ENCODE measurements around the gene CD248.
A peak's percentile ranks its signal among the peaks of the same experiment; 100 is the strongest.

Gene CD248

DNA sequence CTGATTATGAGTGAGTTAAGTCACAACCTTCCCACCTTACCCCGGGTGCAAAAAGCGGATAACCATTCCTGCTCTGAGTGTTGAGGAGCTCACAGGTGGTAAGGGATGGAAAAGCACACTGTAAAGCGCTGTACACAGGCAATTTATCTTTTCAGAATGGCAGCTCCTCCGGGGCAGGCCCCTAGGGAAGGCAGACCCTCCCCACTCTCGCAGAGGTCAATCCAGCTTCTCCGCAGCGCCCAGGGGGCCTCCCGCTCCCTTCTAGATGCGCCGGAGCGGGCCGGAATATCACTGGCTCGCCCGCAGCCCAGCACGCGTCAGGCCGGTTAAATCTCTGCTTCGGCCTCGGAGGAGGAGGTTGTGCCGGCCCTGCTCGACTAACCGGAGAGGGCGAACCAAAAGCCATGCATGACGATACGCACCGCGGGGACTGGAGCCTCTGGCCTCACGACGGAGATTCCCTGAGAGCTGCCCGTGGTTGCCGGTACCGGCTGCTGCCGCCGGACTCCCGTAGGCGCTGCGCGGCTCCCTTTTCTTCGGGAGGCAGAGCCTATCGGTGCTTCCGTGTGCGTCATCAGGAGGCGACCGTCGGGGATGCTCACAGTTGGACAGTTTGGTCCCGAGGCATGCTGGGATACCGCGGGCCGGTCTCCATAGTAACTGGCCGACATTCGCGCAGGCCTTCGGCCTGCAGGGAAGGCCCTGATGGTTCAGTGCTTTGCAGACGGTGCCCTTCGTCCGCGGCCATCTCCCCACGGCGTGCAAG lies 27.9 kb upstream of the CD248 start, which contains the start of gene BRMS1:
Gene BRMS1 (minus strand): TSS at position 555 of the 766 bp plus-strand sequence. CDS start 2,870 bp downstream, outside the sequence.
- POLR2A ChIA-PET = interaction anchor here (0.5 to 4.3 kb wide), 9 partner anchors 9 to 174 kb away, joined by 3 to 18 read pairs (median 5); partner anchors contain the start of genes RIN1, SLC29A2 and YIF1A
- CTCF ChIA-PET = interaction anchor here (0.5 to 3.8 kb wide), 11 partner anchors 10 to 232 kb away, joined by 3 to 28 read pairs (median 4); no protein-coding TSS in a partner anchor
- Histone ChIP-seq H3K4me1 (ENCODE audit: control insufficient read depth, insufficient read depth, low read length) (no peaks in the 10 kb centered on the region), H3K27ac (ENCODE audit: extremely low read depth, low read depth, low read length) (peak within 1 kb of the TSS; percentile 26; the same call in 1 of the 2 replicates), H3K9me3 (ENCODE audit: control insufficient read depth, insufficient read depth, low read depth, low read length) (no peaks in the 10 kb centered on the region), H3K4me3 (ENCODE audit: low read depth, low read length) (peak within 1 kb of the TSS; percentile 52), H3K36me3 (ENCODE audit: control insufficient read depth in 2 of 2, insufficient read depth in 1 of 2, low read length in 2 of 2) (peaks cover 0 to 41% of the 10 kb centered on the region in 2 experiments; a peak in 2 of 3 replicates)
- TF ChIP-seq ZNF391 (tag by site-specific recombination; IDR thresholded peaks at IDR 0.05; ENCODE audit: borderline replicate concordance, low read depth) (0 out of 2 replicates have a peak, but pooled peaks have one; percentile 11), ZNF785 (tag by site-specific recombination; IDR thresholded peaks at IDR 0.05) (no peak), ZBTB8A (tag by site-specific recombination; IDR thresholded peaks at IDR 0.05) (0 out of 2 replicates have a peak, but pooled peaks have one; percentile 41), ZNF155 (tag by site-specific recombination; IDR thresholded peaks at IDR 0.05) (no peak), ZNF146 (tag by site-specific recombination; IDR thresholded peaks at IDR 0.05) (no peak), ZNF114 (tag by site-specific recombination; IDR thresholded peaks at IDR 0.05) (no peak), ZNF621 (tag by site-specific recombination; IDR thresholded peaks at IDR 0.05) (no peak), ZXDB (tag by site-specific recombination; IDR thresholded peaks at IDR 0.05) (peak; percentile 66), ZNF510 (tag by site-specific recombination; IDR thresholded peaks at IDR 0.05; ENCODE audit: insufficient replicate concordance) (no peak), ZBTB1 (tag by site-specific recombination; IDR thresholded peaks at IDR 0.05) (no peak), ZBTB17 (tag by site-specific recombination; IDR thresholded peaks at IDR 0.05) (peak; percentile 96), ZSCAN16 (tag by site-specific recombination; IDR thresholded peaks at IDR 0.05) (no peak), ZNF174 (tag by site-specific recombination; IDR thresholded peaks at IDR 0.05) (no peak), ZNF529 (tag by site-specific recombination; IDR thresholded peaks at IDR 0.05; ENCODE audit: insufficient replicate concordance) (no peak), ZNF138 (tag by site-specific recombination; IDR thresholded peaks at IDR 0.05; ENCODE audit: borderline replicate concordance) (no peak), GLIS1 (tag by site-specific recombination; IDR thresholded peaks at IDR 0.05) (0 out of 2 replicates have a peak, but pooled peaks have one; percentile 29), ZIC2 (tag by site-specific recombination; IDR thresholded peaks at IDR 0.05) (peak; percentile 40; the same call in 1 of the 2 replicates), HOXA7 (CRISPR knock-in tag; IDR thresholded peaks at IDR 0.05; ENCODE audit: borderline replicate concordance) (no peak), KLF9 (tag by site-specific recombination; IDR thresholded peaks at IDR 0.05; ENCODE audit: low read depth) (no peak), ZNF394 (tag by site-specific recombination; IDR thresholded peaks at IDR 0.05; ENCODE audit: borderline replicate concordance) (no peak; the same call in none of the 2 replicates), ZNF610 (tag by site-specific recombination; IDR thresholded peaks at IDR 0.05; ENCODE audit: borderline replicate concordance) (no peak), ZNF670 (tag by site-specific recombination; IDR thresholded peaks at IDR 0.05; ENCODE audit: low read depth) (no peak), HOXD13 (CRISPR knock-in tag; IDR thresholded peaks at IDR 0.05; ENCODE audit: borderline replicate concordance) (no peak)
- TF ChIP-seq, protein P1, sequence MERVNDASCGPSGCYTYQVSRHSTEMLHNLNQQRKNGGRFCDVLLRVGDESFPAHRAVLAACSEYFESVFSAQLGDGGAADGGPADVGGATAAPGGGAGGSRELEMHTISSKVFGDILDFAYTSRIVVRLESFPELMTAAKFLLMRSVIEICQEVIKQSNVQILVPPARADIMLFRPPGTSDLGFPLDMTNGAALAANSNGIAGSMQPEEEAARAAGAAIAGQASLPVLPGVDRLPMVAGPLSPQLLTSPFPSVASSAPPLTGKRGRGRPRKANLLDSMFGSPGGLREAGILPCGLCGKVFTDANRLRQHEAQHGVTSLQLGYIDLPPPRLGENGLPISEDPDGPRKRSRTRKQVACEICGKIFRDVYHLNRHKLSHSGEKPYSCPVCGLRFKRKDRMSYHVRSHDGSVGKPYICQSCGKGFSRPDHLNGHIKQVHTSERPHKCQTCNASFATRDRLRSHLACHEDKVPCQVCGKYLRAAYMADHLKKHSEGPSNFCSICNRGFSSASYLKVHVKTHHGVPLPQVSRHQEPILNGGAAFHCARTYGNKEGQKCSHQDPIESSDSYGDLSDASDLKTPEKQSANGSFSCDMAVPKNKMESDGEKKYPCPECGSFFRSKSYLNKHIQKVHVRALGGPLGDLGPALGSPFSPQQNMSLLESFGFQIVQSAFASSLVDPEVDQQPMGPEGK (tag by site-specific recombination; IDR thresholded peaks at IDR 0.05) = no peak
- TF ChIP-seq, protein P2, sequence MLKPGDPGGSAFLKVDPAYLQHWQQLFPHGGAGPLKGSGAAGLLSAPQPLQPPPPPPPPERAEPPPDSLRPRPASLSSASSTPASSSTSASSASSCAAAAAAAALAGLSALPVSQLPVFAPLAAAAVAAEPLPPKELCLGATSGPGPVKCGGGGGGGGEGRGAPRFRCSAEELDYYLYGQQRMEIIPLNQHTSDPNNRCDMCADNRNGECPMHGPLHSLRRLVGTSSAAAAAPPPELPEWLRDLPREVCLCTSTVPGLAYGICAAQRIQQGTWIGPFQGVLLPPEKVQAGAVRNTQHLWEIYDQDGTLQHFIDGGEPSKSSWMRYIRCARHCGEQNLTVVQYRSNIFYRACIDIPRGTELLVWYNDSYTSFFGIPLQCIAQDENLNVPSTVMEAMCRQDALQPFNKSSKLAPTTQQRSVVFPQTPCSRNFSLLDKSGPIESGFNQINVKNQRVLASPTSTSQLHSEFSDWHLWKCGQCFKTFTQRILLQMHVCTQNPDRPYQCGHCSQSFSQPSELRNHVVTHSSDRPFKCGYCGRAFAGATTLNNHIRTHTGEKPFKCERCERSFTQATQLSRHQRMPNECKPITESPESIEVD (tag by site-specific recombination; IDR thresholded peaks at IDR 0.05) = no peak
- TF ChIP-seq, protein P3, sequence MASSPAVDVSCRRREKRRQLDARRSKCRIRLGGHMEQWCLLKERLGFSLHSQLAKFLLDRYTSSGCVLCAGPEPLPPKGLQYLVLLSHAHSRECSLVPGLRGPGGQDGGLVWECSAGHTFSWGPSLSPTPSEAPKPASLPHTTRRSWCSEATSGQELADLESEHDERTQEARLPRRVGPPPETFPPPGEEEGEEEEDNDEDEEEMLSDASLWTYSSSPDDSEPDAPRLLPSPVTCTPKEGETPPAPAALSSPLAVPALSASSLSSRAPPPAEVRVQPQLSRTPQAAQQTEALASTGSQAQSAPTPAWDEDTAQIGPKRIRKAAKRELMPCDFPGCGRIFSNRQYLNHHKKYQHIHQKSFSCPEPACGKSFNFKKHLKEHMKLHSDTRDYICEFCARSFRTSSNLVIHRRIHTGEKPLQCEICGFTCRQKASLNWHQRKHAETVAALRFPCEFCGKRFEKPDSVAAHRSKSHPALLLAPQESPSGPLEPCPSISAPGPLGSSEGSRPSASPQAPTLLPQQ (tag by site-specific recombination; IDR thresholded peaks at IDR 0.05) = no peak
- TF ChIP-seq, protein P4, sequence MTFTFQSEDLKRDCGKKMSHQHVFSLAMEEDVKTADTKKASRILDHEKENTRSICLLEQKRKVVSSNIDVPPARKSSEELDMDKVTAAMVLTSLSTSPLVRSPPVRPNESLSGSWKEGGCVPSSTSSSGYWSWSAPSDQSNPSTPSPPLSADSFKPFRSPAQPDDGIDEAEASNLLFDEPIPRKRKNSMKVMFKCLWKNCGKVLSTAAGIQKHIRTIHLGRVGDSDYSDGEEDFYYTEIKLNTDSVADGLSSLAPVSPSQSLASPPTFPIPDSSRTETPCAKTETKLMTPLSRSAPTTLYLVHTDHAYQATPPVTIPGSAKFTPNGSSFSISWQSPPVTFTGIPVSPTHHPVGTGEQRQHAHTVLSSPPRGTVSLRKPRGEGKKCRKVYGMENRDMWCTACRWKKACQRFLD (tag by site-specific recombination; IDR thresholded peaks at IDR 0.05) = peak; percentile 64; the same call in 1 of the 2 replicates
- TF ChIP-seq, protein P5, sequence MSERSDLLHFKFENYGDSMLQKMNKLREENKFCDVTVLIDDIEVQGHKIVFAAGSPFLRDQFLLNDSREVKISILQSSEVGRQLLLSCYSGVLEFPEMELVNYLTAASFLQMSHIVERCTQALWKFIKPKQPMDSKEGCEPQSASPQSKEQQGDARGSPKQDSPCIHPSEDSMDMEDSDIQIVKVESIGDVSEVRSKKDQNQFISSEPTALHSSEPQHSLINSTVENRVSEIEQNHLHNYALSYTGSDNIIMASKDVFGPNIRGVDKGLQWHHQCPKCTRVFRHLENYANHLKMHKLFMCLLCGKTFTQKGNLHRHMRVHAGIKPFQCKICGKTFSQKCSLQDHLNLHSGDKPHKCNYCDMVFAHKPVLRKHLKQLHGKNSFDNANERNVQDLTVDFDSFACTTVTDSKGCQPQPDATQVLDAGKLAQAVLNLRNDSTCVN (tag by site-specific recombination; optimal IDR thresholded peaks at IDR 0.05) = peak; percentile 57
- TF ChIP-seq, protein P6, sequence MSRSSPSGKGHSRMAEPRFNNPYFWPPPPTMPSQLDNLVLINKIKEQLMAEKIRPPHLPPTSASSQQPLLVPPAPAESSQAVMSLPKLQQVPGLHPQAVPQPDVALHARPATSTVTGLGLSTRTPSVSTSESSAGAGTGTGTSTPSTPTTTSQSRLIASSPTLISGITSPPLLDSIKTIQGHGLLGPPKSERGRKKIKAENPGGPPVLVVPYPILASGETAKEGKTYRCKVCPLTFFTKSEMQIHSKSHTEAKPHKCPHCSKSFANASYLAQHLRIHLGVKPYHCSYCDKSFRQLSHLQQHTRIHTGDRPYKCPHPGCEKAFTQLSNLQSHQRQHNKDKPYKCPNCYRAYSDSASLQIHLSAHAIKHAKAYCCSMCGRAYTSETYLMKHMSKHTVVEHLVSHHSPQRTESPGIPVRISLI (tag by site-specific recombination; IDR thresholded peaks at IDR 0.05) = no peak
